Brain microvascular endothelial cell (primary cell): Measurements from ENCODE around the gene SPZ1.
A peak's percentile ranks its signal among the peaks of the same experiment; 100 is the strongest.
"Not testable (repeated sequence)": the region's sequence is repeated elsewhere in the genome, so short reads cannot be mapped to it uniquely, and the experiment has no call there.

Experiments
- DNase-seq: peaks from one replicate; pipeline ENCODE4 v3.0.0-alpha.2; 2020
- H3K27ac ChIP-seq: fragments of 250-450 bp; sonication (Bioruptor Pico); 2 replicates; pipeline ENCODE4 v1.5.1; 2020; ENCODE audit warnings: mild to moderate bottlenecking, moderate library complexity
- H3K27me3 ChIP-seq: fragments of 250-450 bp; sonication (Bioruptor Pico); replicated peaks from 2 replicates; pipeline ENCODE4 v1.5.1; 2020; ENCODE audit warnings: mild to moderate bottlenecking
- H3K36me3 ChIP-seq: fragments of 250-450 bp; sonication (Bioruptor Pico); replicated peaks from 2 replicates; pipeline ENCODE4 v1.5.1; 2020; ENCODE audit warnings: mild to moderate bottlenecking
- H3K4me3 ChIP-seq: 2 replicates; pipeline ENCODE4 v1.5.1; 2011; ENCODE audit warnings: low read depth, mild to moderate bottlenecking, control low read depth, low read length, moderate library complexity
- CTCF ChIP-seq: IDR thresholded peaks from 2 replicates; pipeline ENCODE4 v1.5.1; 2011; ENCODE audit warnings: low read depth, mild to moderate bottlenecking, moderate library complexity, low read length, control low read depth, inconsistent platforms; ENCODE audit errors: missing control alignments
- in situ Hi-C: cut with HindIII; loops from 2 replicates; pipeline ENCODE4 v1.10.0; 2017; ENCODE audit warnings: low sequenced_read_pairs, low pct_ligation_motif_present

Gene SPZ1

DNA sequence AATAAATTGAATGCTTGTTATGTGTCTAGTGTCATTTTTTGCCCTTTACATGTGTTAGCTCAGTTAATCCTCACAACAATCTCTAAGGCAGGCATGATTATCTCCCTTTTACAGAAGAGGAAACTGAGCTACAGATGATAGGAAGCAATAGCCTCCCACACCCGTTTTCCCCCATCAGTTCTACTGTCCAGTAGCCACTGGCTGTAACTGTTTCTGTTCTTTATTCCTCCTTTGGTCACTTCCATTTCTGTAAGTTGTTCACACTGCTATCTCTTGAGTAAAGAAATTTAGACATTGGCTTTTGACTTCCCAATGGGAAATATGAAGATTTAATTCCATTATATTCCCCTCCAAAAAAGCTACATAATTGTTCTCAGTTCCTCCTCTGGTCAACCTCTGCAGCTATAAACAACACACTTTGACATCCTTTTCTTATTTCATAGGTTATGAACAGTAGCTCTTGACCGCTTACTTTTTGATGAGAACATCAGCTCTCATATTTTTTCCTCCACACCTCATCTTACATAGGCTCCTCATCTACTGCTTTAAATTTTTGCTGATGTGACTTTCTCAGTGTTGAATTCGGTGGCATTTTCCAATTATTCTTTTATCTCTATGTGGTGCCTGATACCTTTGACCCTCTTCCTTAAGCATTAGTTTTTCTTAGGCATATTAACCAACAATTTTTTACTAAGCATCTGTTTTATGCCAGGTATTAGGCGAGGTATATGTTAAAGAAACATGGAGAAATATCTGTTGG is 21.4 kb downstream of the SPZ1 start:
- no peak for TF ChIP-seq CTCF

GRCh38 chr5:80343067-80343466 is 23.3 kb downstream of the SPZ1 start:
- Histone ChIP-seq H3K36me3 (no peaks in the 10 kb centered on the region), H3K27ac (no peak overlapping the region), H3K4me3 (no peak overlapping the region), H3K27me3 (no peaks in the 10 kb centered on the region)
- DNase-seq = no peak
- in situ Hi-C loops = no loop called here
- TF ChIP-seq CTCF = no peak

More for the DNA sequence above, 21.4 kb downstream of the SPZ1 start:
- no peak overlapping the region for H3K4me3 ChIP-seq
- in situ Hi-C loops = no loop called here
- H3K36me3 ChIP-seq = no peaks in the 10 kb centered on the region
- no peak overlapping the region for H3K27ac ChIP-seq
- DNase-seq = no peak
- no peaks in the 10 kb centered on the region for H3K27me3 ChIP-seq

GRCh38 chr5:80346055-80346454 is 26.3 kb downstream of the SPZ1 start:
- no peaks in the 10 kb centered on the region for H3K27me3 ChIP-seq
- no peak for DNase-seq
- TF ChIP-seq CTCF = peak; percentile 62
- H3K36me3 ChIP-seq = no peaks in the 10 kb centered on the region
- no peak overlapping the region for H3K27ac ChIP-seq
- in situ Hi-C loops = no loop called here
- no peak overlapping the region for H3K4me3 ChIP-seq

DNA sequence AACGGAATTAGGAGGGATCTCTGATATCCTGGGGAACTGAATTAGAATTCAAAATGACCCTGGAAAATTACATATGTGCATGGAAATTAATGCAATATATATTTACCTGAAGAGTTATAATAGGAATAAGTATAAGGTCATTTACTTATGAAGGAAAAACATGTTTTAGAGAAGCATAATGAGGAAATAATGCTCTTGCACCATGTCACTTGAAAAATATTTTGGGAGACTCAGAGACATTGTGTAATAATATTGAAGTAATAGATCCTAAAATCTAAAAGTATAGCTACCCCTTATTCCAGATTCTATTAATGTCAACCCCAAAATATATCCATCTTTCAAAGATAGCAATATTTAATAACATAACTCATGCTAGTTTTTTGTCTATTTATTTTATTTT is 28.4 kb downstream of the SPZ1 start:
- TF ChIP-seq CTCF = no peak
- DNase-seq = no peak
- in situ Hi-C loops = no loop called here
- H3K36me3 ChIP-seq = no peaks in the 10 kb centered on the region
- H3K4me3 ChIP-seq = no peak overlapping the region
- H3K27me3 ChIP-seq = no peaks in the 10 kb centered on the region
- H3K27ac ChIP-seq = no peak overlapping the region

GRCh38 chr5:80351019-80351418 is 31.2 kb downstream of the SPZ1 start:
- H3K27me3 ChIP-seq, H3K27ac ChIP-seq, H3K36me3 ChIP-seq, DNase-seq, in situ Hi-C loops, H3K4me3 ChIP-seq: not testable (repeated sequence)

DNA sequence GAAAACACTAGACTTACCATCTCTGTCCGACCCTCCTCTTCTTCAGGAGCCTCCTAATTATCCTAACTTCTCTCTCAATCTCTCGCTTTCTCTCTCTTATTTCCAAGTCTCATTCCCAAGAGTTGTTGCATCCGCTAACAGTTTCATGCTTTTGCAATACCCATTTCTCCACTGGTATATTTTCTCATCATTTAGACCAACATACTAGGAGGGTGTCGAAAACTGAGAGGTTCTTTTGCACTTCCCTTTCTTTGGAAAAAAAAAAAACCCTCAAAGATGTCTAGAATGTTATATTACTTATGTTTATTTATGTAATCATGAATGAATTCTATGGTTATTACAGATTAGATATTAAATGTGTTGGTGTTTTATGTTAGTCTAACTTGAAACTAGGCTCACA is 35.9 kb downstream of the SPZ1 start:
- Histone ChIP-seq H3K27me3 (no peaks in the 10 kb centered on the region), H3K27ac (no peak overlapping the region)
- no peak for DNase-seq

More for the DNA sequence above, 35.9 kb downstream of the SPZ1 start:
- no peaks in the 10 kb centered on the region for H3K36me3 ChIP-seq
- in situ Hi-C loops = no loop called here
- no peak for TF ChIP-seq CTCF
- no peak overlapping the region for H3K4me3 ChIP-seq
